ENCODE measurements around the gene REPIN1. TPM values are rescaled to one million over a fixed set of nuclear protein-coding genes. Genes with fewer than 3 reads are reported as not detected.

The REPIN1 gene
- total and polyA plus RNA-seq, 9 of the 15 experiments (the other 6 are each of a cell fraction or from before 2014, with no cell fraction given): 8.1 to 283 (median 94.3) TPM

- TF ChIP-seq ZBTB40 (IDR thresholded peaks at IDR 0.05) (peak; percentile 53), ZBTB40 (CRISPR knock-in tag; IDR thresholded peaks at IDR 0.05) (no peak; the same call in 1 of the 2 replicates), SRF (CRISPR knock-in tag; IDR thresholded peaks at IDR 0.05) (no peak), FOXJ2 (tag; IDR thresholded peaks at IDR 0.05) (no peak), ZNF3 (CRISPR knock-in tag; IDR thresholded peaks at IDR 0.05) (no peak), CREM (IDR thresholded peaks at IDR 0.05; ENCODE audit: low read depth) (no peak), CREB1 (IDR thresholded peaks at IDR 0.05) (no peak), CREB1 (CRISPR knock-in tag; IDR thresholded peaks at IDR 0.05) (no peak), ZNF589 (CRISPR knock-in tag; IDR thresholded peaks at IDR 0.05; ENCODE audit: low read depth) (no peak), ZFP36 (IDR thresholded peaks at IDR 0.05; ENCODE audit: low read depth, low read length, partially characterized antibody) (no peak), ZBTB8A (IDR thresholded peaks at IDR 0.05; ENCODE audit: partially characterized antibody) (no peak), SNAPC5 (CRISPR knock-in tag; IDR thresholded peaks at IDR 0.05) (no peak), CTCF (IDR thresholded peaks at IDR 0.05 in 2 of 3, conservative IDR thresholded peaks at IDR 0.05 in 1 of 3; ENCODE audit: insufficient read depth in 2 of 3, low read depth in 1 of 3, low read length in 3 of 3) (0 out of 6 replicates have a peak, but pooled peaks of 1 of the 3 experiments have one; percentile 7)
- TF ChIP-seq, protein P1, sequence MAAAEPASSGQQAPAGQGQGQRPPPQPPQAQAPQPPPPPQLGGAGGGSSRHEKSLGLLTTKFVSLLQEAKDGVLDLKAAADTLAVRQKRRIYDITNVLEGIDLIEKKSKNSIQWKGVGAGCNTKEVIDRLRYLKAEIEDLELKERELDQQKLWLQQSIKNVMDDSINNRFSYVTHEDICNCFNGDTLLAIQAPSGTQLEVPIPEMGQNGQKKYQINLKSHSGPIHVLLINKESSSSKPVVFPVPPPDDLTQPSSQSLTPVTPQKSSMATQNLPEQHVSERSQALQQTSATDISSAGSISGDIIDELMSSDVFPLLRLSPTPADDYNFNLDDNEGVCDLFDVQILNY (CRISPR knock-in tag; IDR thresholded peaks at IDR 0.05): no peak
Observed at GRCh38 chr7:150379441-150380379, 11.1 kb downstream of the REPIN1 start (continued).

Measured in K562 (cell line).